Stimulated activated CD4-positive, alpha-beta T cell treated with anti-CD3 and anti-CD28 coated beads, Interleukin-4, amount 100 ng/mL, for 4 hours (primary cell): ENCODE data around the gene GSN.

Experiments
- DNase-seq, 2 experiments: peaks; one replicate each; pipeline ENCODE4 v3.0.0-alpha.2; 2020

GSN gene

GRCh38 chr9:121246821-121247561 is 21.0 kb upstream of the GSN start:
- no peak for DNase-seq

GRCh38 chr9:121249563-121249962 is 18.4 kb upstream of the GSN start:
- DNase-seq, result no peak

- DNase-seq, result no peak
Measured at GRCh38 chr9:121252104-121252851, 15.7 kb upstream of the GSN start.

- no peak for DNase-seq
Measured at GRCh38 chr9:121253162-121253561, 14.8 kb upstream of the GSN start.

GRCh38 chr9:121253821-121254501 is 14.0 kb upstream of the GSN start:
- no peak for DNase-seq

- DNase-seq, result no peak
Measured at GRCh38 chr9:121259498-121259897, 8.5 kb upstream of the GSN start.

GRCh38 chr9:121259935-121260334 is 8.0 kb upstream of the GSN start:
- no peak for DNase-seq

GRCh38 chr9:121260457-121261106 is 7.4 kb upstream of the GSN start:
- DNase-seq, result no peak

- no peak for DNase-seq
Measured at GRCh38 chr9:121261107-121261460, 6.9 kb upstream of the GSN start.

GRCh38 chr9:121261755-121262154 is 6.2 kb upstream of the GSN start:
- no peak for DNase-seq

- DNase-seq, result no peak
Measured at GRCh38 chr9:121262423-121262822, 5.5 kb upstream of the GSN start.

GRCh38 chr9:121262953-121263352 is 5.0 kb upstream of the GSN start:
- no peak for DNase-seq

- DNase-seq, result no peak
Measured at GRCh38 chr9:121266356-121266755, 1.6 kb upstream of the GSN start.

- no peak for DNase-seq
Measured at GRCh38 chr9:121266906-121267650, 884 bp upstream of the GSN start.

- no peak for DNase-seq
Measured at GRCh38 chr9:121268598-121268850, 562 bp downstream of the GSN start.

GRCh38 chr9:121268851-121269641 is 1.1 kb downstream of the GSN start:
- DNase-seq, result no peak

GRCh38 chr9:121269642-121270254 is 1.8 kb downstream of the GSN start:
- DNase-seq, result no peak

- no peak for DNase-seq
Measured at GRCh38 chr9:121271368-121272341, 3.7 kb downstream of the GSN start.

GRCh38 chr9:121272401-121272948 is 4.5 kb downstream of the GSN start:
- no peak for DNase-seq
